Fibroblast of lung (primary cell): ENCODE measurements around the gene GPR12.

ENCODE experiments used
- EZH2 ChIP-seq: IDR thresholded peaks from 2 replicates; pipeline ENCODE4 v1.5.1; 2012; ENCODE audit warnings: low read length, control low read depth, mild to moderate bottlenecking; ENCODE audit errors: missing control alignments
- TF ChIP-seq, protein P1 (sequence below), 2 donors: IDR thresholded peaks in 1 of 2; conservative IDR thresholded peaks in 1 of 2; 1 replicate in 1 of 2; 2 replicates in 1 of 2; pipeline ENCODE4 v1.5.1; 2011 to 2012; ENCODE audit warnings: low read length in 2 of 2, control low read depth in 1 of 2, inconsistent platforms in 1 of 2, low read depth in 1 of 2, mild to moderate bottlenecking in 1 of 2

DNA sequence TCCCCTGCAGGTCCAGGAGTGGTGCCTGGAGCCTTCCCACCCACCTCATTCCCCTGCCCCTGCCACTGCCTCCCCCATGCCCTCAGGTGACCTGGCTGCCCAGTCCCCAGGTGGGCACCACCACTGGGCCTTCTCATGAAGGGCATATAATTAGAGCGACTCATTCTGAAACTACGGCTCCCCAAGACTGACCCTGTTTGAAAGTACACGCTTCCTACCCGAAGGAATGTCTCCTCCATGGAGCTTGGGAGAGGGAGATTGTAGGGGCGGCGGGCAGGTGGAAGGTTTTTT, 52.6 kb downstream of the GPR12 start:
- TF ChIP-seq, protein P1, sequence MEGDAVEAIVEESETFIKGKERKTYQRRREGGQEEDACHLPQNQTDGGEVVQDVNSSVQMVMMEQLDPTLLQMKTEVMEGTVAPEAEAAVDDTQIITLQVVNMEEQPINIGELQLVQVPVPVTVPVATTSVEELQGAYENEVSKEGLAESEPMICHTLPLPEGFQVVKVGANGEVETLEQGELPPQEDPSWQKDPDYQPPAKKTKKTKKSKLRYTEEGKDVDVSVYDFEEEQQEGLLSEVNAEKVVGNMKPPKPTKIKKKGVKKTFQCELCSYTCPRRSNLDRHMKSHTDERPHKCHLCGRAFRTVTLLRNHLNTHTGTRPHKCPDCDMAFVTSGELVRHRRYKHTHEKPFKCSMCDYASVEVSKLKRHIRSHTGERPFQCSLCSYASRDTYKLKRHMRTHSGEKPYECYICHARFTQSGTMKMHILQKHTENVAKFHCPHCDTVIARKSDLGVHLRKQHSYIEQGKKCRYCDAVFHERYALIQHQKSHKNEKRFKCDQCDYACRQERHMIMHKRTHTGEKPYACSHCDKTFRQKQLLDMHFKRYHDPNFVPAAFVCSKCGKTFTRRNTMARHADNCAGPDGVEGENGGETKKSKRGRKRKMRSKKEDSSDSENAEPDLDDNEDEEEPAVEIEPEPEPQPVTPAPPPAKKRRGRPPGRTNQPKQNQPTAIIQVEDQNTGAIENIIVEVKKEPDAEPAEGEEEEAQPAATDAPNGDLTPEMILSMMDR (conservative IDR thresholded peaks at IDR 0.05 in 1 of 2, IDR thresholded peaks at IDR 0.05 in 1 of 2; ENCODE audit: low read depth in 1 of 2, low read length in 2 of 2) = no peak
- no peak for TF ChIP-seq EZH2
